Glutamatergic neuron (in vitro differentiated cells): ENCODE results near the gene CORIN. TPM values are rescaled to one million over a fixed set of nuclear protein-coding genes. Genes with fewer than 3 reads are reported as not detected.

Experiments
- DNase-seq: peaks from one replicate; pipeline ENCODE4 v3.0.0; 2022
- H3K27ac Mint-ChIP-seq: one replicate; pipeline ENCODE4 v1.8.0; 2020; ENCODE audit warnings: mild to moderate bottlenecking, mixed read lengths, inconsistent platforms; ENCODE audit not compliant: unreplicated experiment
- H3K27me3 Mint-ChIP-seq: one replicate; pipeline ENCODE4 v1.8.0; 2020; ENCODE audit warnings: mild to moderate bottlenecking, moderate library complexity, mixed read lengths, inconsistent platforms; ENCODE audit not compliant: unreplicated experiment
- H3K36me3 Mint-ChIP-seq: one replicate; pipeline ENCODE4 v1.8.0; 2020; ENCODE audit warnings: mild to moderate bottlenecking, mixed read lengths, inconsistent platforms; ENCODE audit not compliant: unreplicated experiment
- H3K4me1 Mint-ChIP-seq: one replicate; pipeline ENCODE4 v1.8.0; 2020; ENCODE audit warnings: mild to moderate bottlenecking, low read depth, mixed read lengths, inconsistent platforms; ENCODE audit not compliant: unreplicated experiment
- H3K4me3 Mint-ChIP-seq: one replicate; pipeline ENCODE4 v1.8.0; 2020; ENCODE audit warnings: mild to moderate bottlenecking, mixed read lengths, inconsistent platforms; ENCODE audit not compliant: unreplicated experiment
- H3K9me3 Mint-ChIP-seq: one replicate; pipeline ENCODE4 v1.8.0; 2020; ENCODE audit warnings: mild to moderate bottlenecking, moderate library complexity, mixed read lengths, inconsistent platforms; ENCODE audit not compliant: unreplicated experiment
- CTCF ChIP-seq: fragments of 200-600 bp; sonication (generic); IDR thresholded peaks from one replicate; pipeline ENCODE4 v1.5.0; 2021; ENCODE audit not compliant: partially characterized antibody, unreplicated experiment
- total RNA-seq: library from RNA; stranded (reverse); fragmentation: NEBNext Ultra II Directional; extraction: Animal tissue kit (Norgen Biotek cat#: 25700); gene quantifications from one replicate; pipeline ENCODE4 v1.2.1, GENCODE V29; 2021; ENCODE audit not compliant: unreplicated experiment

CORIN gene
- total RNA-seq, 1 donor from 2014 or later: 0.32 TPM

DNA sequence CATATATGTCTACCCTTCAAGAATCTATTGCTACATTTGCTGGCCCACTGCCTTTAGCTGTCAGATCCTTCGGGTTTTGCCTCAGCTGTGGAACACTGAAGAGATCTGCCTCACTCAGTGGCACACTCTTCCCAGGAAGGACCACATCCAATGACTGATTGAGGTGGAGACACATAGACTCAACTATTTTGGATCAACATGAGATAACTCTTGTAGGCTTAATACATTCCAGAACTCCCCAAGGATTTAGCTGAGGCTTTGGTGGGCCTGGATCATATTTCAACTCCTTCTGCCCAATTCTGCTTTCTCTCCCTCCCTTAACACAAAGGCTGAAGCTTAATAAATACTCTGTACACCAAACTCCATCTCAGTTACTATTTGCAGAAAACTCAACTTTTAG is 100.5 kb downstream of the CORIN start:
- Mint-ChIP-seq H3K4me3 (no peak overlapping the region), H3K9me3 (peaks cover 3% of the 10 kb centered on the region), H3K4me1 (peaks cover 6% of the 10 kb centered on the region), H3K36me3 (no peaks in the 10 kb centered on the region), H3K27ac (no peak overlapping the region), H3K27me3 (no peaks in the 10 kb centered on the region)
- no peak for DNase-seq
- TF ChIP-seq CTCF: no peak

DNA sequence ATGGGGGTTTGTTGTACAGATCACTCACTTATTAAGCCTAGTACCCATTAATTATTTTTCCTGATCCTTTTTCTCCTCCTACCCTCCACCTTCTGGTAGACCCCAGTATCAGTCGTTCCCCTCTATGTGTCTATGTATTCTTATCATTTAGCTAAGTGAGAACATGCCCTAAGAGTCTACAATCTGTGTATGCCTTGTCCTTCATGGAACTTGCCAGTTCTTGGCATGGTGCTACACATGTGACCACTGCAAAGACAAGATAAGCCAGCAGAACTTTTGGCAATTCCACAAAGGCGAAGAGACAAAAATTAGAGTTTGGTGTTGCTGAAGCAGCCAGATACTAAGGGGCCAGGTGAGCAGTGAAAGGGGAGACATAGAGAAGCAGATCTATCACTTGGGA is 101.3 kb downstream of the CORIN start:
- no peak for TF ChIP-seq CTCF
- no peak for DNase-seq
- H3K27ac Mint-ChIP-seq: no peak overlapping the region
- no peaks in the 10 kb centered on the region for H3K27me3 Mint-ChIP-seq
- H3K36me3 Mint-ChIP-seq: no peaks in the 10 kb centered on the region
- no peak overlapping the region for H3K4me3 Mint-ChIP-seq
- peaks cover 6% of the 10 kb centered on the region for H3K4me1 Mint-ChIP-seq
- peaks cover 3% of the 10 kb centered on the region for H3K9me3 Mint-ChIP-seq

GRCh38 chr4:47736146-47736545 is 101.7 kb downstream of the CORIN start:
- Mint-ChIP-seq H3K4me3 (no peak overlapping the region), H3K4me1 (peaks cover 6% of the 10 kb centered on the region), H3K9me3 (peaks cover 3% of the 10 kb centered on the region), H3K27me3 (no peaks in the 10 kb centered on the region), H3K27ac (no peak overlapping the region), H3K36me3 (no peaks in the 10 kb centered on the region)
- no peak for TF ChIP-seq CTCF
- no peak for DNase-seq

DNA sequence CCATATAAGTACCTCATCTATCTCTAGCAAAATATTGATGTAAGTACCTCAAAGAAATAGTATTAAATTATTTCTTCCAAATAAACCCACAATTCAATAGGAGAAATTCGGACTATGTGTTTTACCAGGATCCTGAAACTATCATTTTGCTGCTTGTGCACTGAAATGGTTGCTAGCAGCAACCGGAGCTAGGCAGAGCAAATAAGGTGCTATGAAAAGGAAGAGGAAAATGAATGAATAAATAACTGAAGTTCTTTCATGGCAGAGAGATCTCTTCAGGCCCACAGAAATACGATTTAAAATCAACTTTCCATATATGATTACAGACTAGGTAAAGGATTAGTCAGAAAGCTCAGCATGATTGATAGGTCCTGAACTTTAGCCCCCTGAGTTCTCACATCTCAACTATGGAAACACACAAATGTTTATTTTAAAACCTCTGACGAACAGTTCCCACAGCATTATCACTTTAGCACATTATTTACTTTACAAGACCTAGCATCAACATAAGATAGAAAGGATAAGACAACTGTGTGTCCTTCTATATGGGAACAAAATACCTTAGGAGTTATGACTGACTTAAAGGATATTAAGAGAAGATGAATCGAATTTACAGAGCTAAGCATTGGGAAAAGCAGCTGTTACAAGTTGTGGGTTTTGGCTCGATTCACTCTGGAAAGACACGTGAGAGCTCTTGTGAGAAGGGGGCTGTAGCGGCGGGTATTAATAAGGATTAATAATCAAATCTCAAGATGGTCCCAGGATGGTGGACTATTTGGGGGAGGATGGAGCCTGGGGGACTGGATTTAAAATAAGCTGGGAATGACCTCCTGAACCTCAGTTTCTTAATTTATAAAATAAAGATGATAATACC is 104.3 kb downstream of the CORIN start:
- Mint-ChIP-seq H3K27ac (no peak overlapping the region), H3K36me3 (no peaks in the 10 kb centered on the region), H3K4me3 (no peak overlapping the region)

More for the DNA sequence above, 104.3 kb downstream of the CORIN start:
- Mint-ChIP-seq H3K9me3 (peaks cover 2% of the 10 kb centered on the region), H3K4me1 (peaks cover 6% of the 10 kb centered on the region), H3K27me3 (no peaks in the 10 kb centered on the region)
- no peak for TF ChIP-seq CTCF
- DNase-seq: no peak
